HG03025 (cell line): ENCODE measurements around the gene EXOC6B.
"Not testable (repeated sequence)": the region's sequence is repeated elsewhere in the genome, so short reads cannot be mapped to it uniquely, and the experiment has no call there.

Experiments used
- ATAC-seq: cut with Tn5 transposase; IDR thresholded peaks from one replicate; pipeline ENCODE4 v1.9.1; 2021; ENCODE audit warnings: mild to moderate bottlenecking, moderate library complexity; ENCODE audit not compliant: unreplicated experiment, low FRiP score

EXOC6B gene

DNA sequence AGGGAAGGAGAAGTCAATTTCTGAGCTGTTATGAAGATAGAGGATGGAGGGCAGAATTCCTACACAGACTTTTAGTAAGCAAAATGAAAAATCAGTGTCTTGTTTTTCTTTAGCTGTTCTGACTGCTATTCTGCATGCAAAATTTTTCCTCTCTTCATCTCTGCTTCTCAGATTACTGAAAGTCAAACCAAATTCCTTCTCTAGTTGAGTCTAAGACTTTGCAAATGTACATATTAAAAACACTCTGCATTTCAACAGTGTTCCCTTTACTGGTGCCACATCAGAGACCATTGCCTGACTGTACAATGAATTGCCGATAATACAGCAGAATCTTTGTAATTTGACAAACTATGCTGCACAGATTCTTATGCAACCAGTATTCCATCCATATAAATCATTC is 198.8 kb downstream of the EXOC6B start:
- ATAC-seq = no peak

DNA sequence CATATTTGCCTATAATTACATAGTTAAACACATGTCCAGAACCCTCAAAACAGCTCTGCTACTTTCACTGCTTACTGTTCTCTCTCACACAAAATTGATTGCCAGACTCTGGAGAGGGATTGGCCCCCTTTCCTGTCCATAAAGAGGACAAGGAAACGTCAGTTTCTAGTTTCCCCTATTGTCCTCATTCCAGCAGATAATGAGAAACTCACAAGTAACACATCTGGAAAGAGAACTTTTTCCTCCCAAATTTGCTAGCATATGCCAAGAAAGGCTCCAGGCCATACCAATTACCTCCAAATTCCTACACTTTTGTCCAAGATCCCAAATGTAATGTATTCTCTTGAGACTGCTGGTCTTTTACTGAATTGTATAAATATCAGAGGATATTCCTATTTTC is 200.5 kb downstream of the EXOC6B start:
- no peak for ATAC-seq

DNA sequence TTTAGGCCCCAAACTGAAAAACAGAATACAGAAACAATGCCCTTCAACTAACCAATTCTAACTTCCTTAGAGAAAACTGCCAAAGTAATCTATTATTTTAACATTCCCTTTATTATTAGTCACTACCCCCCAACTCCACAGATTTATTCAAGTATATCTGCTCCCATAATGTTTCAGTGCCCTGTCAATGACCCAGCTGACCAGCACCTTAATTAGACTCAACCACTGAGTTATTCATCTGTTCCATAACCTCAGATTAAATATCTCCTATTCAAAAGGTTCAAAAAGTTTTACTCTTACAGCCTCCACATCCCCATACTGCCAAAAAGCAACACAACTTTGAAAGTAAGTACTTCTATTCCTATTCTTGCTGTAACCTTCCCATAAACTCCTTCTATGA is 202.4 kb downstream of the EXOC6B start:
- ATAC-seq = no peak

DNA sequence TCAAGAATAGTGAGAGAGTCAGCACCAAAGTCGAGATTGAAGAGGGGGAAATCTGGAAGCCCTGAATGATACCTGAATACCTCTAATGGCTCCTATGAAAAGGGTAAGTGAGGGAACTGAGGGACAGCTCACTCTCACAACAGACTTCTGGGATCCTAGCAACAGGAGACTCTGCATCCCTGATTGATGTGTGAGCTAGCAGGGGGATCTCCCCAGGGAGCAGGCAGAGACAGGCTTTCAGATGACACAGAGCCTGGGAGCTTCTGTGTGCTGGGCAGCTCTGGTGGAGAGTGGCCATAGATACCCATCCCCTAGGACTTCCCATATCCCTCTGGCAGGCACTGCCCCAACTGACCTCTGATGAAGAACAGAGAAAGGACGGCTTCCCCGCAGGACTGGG is 206.2 kb downstream of the EXOC6B start:
- ATAC-seq = no peak

DNA sequence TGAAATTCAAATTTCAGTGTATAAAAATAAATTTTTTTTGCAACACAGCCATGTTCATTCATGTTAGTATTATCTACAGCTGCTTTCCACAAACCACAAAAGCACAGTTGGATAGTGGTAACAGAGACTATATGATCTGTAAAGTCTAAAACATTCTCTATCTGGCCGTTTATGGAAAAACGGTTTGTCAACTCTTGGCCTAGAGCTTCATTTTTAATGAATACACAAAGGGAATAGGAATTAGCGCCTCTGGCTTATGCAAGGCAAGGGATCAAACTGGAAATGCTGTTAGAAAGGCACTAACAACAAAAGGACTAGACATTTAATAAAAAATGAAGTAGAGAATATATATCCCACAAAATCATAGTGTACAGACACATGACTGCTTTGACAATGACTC is 211.9 kb downstream of the EXOC6B start:
- ATAC-seq = no peak

DNA sequence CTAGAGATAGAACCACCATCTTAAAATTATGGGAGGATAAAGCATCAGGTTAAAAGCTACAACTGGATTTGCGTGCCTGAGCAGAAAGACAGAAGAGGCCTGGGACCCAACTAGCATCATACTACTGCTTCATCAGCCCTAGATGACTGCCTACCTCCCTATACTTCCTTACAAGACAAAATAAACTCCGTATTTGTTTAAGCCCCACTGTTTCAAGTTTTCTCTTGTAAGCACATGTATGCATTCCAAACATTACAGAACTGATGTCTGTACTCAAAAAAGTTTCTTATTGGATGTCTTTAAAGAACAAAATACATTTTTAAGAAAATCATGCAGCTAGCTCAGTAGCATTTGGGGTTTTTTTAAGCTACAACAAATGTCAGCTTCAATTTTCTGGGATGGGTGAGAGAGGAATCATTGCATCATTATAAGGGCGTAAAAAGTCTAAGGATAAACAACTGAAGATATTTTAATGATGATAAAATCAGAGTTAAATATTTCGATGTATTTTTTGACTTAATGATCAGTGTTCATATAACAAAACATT is 213.1 kb downstream of the EXOC6B start:
- ATAC-seq = no peak

DNA sequence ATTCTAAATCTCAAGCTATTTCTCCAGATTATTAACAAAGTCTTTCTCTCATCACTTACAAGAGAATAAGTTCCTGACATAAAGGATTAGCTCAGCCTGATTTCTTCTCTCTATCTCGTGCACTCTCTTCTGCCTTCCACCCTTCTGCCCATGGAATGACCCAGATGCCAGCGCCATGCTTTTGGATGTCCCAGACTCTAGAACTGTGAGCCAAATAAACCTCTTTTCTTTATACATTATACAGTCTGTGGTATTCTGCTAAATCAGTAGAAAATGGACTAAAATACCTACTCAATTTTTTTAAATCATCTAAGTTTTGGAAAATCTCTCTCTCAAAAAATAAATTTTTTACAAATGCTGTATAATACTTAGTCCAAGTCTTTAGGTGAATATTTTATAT is 218.6 kb downstream of the EXOC6B start:
- no peak for ATAC-seq

DNA sequence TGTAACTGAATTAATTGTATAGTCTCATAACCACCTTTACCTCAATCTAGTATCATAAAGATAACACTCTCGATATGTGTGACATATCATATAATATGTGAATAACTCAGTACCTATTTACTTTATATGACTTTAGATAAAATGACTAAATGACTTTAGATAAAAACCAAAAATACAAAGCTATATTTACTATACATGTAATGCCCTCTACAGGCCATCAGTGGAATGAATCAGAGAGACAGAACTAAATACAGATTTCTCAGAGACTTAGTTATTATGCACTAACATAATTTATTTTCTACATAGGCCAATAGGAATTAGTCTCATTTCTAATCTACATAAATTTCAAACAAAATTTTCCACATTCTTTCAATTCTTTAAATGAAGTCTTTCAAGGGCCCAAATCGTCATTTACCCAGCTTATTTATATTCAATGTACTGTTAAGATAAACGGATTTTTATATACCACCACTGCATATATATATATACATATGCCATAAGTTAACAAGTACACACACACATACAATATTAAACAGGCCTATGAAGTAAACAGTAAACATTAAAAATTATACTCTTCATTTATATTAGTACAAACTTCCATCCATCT is 219.9 kb downstream of the EXOC6B start:
- no peak for ATAC-seq

DNA sequence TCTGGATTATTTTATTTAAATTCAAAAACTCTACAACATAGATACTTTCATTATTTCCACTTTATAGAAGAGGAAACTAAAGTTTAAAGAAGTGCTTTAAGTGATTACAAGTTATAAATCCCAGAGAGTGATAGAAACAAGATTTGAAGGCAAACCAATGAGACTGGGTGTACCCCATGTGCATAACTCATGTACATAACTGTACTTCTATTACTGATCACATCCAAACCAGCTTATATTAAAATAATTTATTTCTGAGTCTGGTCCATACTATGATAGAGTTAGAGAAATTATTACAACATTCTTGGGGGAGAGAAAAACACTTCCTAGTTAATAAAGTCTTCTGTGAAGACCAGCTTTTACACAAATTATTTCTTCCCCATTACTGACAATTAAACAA is 221.4 kb downstream of the EXOC6B start:
- ATAC-seq = no peak

DNA sequence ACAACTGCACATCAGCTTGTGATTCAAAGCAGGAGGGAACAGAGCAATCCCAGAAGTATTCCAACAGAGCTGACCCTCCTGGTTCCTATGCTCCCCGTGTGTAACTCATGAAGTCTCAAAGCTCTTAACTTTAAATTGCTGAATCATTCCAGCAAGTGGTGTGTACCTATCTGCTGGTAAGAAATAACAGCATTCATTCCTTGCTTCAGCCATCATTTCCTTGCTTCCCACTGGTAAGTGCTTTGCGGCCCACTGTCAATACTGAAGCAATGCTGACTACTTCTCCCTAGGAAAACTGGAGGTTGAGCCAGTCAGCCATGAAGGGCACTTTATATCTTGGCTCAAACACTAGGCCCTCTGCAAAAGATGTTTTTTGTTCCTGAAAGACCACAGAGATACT is 222.4 kb downstream of the EXOC6B start:
- ATAC-seq = no peak

DNA sequence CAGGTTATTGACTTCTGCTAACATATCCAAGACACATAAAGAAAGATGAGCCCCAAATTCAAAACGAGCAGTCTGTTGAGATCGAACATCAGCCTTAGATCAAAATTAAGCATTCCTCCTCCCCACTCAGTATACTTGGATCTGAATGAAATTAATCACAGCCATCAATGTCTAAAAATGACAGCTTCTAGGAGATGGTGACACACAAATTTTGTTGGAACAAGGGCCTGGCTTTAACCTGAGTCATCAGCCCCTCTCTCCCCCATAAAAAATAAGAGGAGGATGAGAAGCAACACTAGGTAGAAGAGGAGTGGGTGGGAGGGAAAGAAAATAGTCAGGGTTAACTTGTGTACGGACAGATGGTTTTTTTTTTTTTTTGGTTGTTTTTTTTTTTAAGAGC is 223.1 kb downstream of the EXOC6B start:
- no peak for ATAC-seq

DNA sequence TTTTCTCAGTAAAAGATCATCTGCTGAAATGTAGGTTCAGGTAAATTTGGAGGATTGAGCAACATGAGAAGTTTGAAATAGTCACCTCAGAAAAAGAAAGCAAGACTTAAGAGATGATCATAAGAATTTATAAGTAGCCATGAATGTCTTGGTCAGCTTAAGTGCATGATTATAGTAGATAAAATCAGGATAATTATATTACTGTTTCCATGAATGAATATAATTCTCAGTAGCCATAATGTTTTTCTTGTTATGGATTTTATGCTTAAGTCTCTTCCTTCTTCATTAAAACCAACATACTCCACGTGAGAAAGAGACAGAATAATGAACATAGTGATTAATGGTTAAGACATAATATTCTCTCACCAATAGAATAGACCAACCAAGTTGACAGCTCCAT is 223.7 kb downstream of the EXOC6B start:
- ATAC-seq = no peak

DNA sequence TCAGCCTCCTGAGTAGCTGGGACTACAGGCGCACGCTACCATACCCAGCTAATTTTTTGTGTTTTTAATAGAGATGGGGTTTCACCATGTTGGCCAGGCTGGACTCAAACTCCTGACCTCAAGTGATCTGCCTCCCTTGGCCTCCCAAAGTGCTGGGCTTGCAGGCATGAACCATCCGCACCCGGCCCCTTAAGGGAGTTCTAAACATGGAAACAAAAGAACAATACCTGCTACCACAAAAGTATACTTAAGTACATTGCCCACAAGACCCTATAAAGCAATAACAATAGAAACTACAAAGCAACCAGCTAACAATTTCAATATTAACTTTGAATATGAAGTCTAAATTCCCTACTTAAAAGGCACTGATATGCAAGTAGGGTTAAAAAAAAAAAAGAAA is 242.0 kb downstream of the EXOC6B start:
- not testable (repeated sequence) for ATAC-seq

DNA sequence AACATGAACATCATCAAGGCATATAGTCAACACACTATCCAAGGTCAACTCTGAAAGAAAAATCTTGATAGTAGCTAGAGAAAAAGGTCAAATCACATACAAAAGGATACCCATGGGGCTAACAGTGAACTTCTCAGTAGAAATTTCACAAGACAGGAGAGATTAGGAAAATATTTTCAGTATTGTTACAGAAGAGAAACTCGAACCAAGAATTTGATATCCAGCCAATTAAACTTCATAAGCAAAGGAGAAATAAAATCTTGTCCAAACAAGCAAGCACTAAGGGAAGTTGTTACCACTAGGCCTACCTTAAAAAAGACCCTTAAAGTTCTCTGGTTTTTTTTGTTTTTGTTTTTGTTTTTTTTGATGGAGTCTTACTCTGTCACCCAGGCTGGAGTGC is 242.5 kb downstream of the EXOC6B start:
- ATAC-seq = no peak

DNA sequence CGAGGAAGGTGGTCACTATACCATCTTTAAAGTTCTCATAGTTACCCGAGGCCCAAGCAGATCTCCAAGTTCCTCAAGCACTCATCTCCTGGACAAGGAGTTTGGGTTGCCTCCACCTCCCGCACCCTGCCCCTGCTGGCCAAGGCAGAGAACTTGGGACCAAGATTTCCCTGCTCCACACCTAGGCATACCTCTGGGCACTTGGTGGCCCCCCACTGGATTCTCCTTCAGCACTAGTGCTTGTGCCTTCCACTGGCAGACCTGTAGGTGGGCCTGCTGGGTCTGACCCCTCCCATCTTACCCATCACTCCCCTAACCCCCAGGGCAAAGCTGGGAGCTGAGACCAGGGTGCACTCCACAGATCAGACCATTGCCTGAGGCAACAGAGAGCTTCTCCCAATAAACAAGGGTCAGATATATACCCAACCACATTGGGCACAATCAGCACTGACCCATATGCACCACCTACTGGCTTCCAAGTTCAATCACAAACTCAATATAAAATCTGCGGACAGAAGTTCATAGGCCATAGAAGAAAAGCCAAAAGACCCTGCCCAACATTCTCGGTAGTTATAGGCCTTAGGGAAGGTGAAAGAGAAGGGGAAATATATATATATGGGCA is 244.2 kb downstream of the EXOC6B start:
- no peak for ATAC-seq

DNA sequence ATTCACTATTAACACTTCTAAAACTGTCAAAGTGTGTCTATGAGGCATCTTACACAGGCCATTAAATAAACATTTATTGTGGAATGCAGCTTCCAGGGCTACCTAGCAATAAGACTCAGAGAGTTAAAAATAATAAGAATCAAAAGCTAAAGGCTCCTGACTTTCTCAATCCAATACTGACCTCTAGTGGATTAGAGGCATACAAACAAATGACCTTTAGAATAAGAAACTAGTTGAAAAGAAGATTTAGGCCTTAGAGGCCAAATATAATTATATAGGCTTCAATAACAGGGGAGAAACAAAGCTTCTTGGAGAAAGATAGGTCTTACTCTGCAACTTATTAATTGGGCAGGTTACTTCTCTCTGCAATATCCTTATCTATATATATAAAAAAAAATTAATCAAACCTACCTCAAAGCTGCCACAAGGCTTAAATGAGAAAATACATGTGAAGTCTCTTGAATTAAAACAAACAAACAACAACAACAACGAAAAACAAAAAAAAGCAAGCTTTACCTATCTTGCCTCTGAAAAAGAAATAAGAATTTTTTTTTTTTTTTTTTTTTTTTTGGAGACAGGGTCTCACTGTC is 246.1 kb downstream of the EXOC6B start:
- ATAC-seq = no peak

DNA sequence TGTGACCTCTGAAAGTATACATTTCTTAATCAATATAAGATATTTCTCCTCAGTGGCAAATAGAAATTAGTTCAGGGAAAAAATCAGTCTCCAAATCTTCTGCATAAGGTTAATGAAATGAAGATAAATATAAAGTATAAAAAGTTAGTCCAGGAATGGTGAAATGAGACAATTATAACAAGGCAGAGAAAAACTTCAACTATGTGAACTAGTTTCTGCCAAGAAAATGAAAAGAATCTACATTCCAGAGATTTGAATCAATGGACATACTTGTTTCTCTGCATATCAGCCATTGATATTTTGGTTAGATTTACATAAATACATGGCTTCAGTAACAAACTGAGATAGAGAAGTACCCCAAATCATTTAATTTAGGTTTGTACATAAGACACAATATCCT is 249.0 kb downstream of the EXOC6B start:
- no peak for ATAC-seq

DNA sequence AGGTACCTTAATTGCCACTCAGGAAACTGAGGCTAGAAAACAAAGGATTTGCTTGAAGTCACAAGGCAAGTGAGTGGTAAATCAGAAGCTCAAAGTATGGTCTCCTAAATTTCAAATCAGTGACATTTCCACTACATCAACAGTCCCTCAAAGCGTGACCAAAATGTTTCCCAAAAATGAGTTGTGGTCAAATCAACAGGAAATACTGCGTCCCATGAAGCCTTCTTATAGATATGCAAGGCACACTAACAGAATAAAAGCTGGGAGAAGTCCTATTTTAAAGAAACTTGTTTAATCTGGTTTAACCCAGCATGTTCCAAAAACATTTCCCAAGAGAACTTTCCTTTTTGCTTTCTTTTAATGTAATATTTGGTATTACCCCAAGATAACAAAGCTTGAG is 249.4 kb downstream of the EXOC6B start:
- ATAC-seq = no peak

DNA sequence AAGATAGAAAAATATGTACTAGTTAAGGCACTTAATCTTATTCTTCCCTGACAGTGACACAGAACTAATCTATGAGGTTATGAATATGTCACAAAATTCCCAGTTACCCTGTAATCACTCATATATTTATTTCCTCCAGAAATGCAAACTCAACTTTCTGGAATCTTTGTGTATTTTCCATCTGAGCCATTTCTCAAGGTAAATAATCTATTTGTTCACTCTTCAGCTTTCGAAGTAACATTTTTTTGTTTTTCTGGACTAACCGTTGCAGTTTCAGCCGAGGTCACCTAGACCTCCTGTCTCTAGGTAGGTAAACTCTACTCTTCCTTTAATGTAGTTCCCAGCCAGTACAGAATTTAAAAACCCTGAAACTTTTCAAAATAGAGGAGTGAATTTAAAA is 250.9 kb downstream of the EXOC6B start:
- no peak for ATAC-seq

DNA sequence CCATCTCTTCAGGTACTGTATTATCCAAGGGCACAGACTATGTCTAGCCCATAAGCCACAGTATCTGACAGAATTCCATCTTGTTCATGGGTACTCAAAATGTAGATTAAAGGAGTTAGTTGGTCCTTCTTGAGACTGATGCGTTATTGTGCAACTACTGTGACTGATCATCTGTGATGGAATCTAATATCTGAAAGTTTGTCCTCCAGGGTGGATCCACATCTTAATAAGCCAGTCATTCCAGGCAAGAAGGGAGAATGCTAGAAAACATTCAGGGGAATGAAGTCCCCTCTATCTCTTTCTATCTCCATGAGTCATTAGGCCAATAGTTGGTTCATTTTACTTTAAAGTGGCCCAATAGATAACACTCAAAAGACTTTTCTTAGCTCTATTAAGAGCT is 252.6 kb downstream of the EXOC6B start:
- ATAC-seq = no peak

DNA sequence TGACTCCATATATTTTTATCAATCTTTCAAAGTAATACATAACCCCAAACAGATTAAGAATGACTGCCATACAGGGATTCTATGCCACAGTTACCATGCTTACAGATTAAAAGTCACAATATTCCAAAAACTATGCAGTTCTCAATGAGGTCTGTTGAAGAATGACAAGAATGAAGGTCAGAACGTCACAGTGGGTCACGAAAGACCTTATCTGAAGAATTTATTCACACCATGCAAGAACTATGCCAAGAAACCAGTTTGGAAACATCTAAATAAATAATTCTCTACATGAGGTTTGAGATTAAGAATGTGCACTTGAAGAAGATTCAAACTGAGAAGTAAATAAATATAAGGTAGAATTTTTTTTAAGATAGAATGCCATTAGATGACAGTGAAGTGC is 253.3 kb downstream of the EXOC6B start:
- no peak for ATAC-seq

DNA sequence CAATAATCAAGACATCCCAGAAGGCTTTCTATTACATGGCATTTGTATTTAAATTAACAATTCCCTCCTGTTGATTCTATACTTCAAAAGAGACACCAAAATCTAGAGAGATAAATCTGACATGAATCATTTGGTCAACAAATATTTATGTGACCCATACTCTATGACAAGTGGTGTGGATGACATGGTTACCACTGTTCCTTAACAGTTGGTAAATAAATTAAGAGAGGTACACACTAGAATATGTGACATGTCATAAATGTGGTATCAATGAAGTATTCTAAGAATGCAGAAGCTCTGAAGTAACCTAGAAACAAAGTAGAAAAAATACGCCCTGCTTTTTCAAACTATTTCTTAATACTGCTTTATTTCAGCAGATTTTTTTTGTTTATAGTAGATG is 255.4 kb downstream of the EXOC6B start:
- ATAC-seq = no peak
